ENCODE data around the gene LMTK2.
A peak's percentile ranks its signal among the peaks of the same experiment; 100 is the strongest.

LMTK2 gene

DNA sequence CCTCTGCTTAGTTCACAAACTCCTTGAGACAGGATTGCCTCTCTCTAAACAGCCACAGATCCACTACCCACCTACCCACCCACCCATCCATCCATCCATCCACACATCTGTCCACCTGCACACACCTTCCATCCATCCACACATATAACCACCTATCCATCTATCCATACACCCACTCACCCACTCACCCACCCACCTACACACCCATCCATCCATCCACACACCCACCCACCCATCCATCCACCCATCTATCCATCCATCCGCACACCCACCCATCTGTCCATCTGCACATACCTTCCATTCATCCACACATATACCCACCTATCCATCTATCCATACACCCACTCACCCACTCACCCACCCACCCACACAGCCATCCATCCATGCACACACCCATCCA, 135.7 kb downstream of the LMTK2 start:
- no peak for DNase-seq (ENCODE audit: low spot score)
- TF ChIP-seq, protein P1, sequence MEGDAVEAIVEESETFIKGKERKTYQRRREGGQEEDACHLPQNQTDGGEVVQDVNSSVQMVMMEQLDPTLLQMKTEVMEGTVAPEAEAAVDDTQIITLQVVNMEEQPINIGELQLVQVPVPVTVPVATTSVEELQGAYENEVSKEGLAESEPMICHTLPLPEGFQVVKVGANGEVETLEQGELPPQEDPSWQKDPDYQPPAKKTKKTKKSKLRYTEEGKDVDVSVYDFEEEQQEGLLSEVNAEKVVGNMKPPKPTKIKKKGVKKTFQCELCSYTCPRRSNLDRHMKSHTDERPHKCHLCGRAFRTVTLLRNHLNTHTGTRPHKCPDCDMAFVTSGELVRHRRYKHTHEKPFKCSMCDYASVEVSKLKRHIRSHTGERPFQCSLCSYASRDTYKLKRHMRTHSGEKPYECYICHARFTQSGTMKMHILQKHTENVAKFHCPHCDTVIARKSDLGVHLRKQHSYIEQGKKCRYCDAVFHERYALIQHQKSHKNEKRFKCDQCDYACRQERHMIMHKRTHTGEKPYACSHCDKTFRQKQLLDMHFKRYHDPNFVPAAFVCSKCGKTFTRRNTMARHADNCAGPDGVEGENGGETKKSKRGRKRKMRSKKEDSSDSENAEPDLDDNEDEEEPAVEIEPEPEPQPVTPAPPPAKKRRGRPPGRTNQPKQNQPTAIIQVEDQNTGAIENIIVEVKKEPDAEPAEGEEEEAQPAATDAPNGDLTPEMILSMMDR (IDR thresholded peaks at IDR 0.05; ENCODE audit: borderline replicate concordance, control extremely low read depth, extremely low read depth, insufficient read depth, missing control alignments): no peak
- in situ Hi-C loops (cut with MboI; ENCODE audit: low sequenced_read_pairs, unreplicated experiment): no loop called here

- in situ Hi-C loops (cut with MboI; ENCODE audit: low sequenced_read_pairs, unreplicated experiment): no loop called here
- TF ChIP-seq, protein P1 (IDR thresholded peaks at IDR 0.05; ENCODE audit: borderline replicate concordance, control extremely low read depth, extremely low read depth, insufficient read depth, missing control alignments): no peak
- no peak for DNase-seq (ENCODE audit: low spot score)
These were observed 136.3 kb downstream of the LMTK2 start for GRCh38 chr7:98242934-98243333.

- TF ChIP-seq, protein P1 (IDR thresholded peaks at IDR 0.05; ENCODE audit: borderline replicate concordance, control extremely low read depth, extremely low read depth, insufficient read depth, missing control alignments): no peak
- in situ Hi-C loops (cut with MboI; ENCODE audit: low sequenced_read_pairs, unreplicated experiment): no loop called here
- DNase-seq (ENCODE audit: low spot score): peak; percentile 19
These were observed 138.2 kb downstream of the LMTK2 start for GRCh38 chr7:98244871-98245270.

GRCh38 chr7:98248156-98248555, 141.5 kb downstream of the LMTK2 start:
- no peak for DNase-seq (ENCODE audit: low spot score)
- TF ChIP-seq, protein P1 (IDR thresholded peaks at IDR 0.05; ENCODE audit: borderline replicate concordance, control extremely low read depth, extremely low read depth, insufficient read depth, missing control alignments): no peak
- in situ Hi-C loops (cut with MboI; ENCODE audit: low sequenced_read_pairs, unreplicated experiment): no loop called here

DNA sequence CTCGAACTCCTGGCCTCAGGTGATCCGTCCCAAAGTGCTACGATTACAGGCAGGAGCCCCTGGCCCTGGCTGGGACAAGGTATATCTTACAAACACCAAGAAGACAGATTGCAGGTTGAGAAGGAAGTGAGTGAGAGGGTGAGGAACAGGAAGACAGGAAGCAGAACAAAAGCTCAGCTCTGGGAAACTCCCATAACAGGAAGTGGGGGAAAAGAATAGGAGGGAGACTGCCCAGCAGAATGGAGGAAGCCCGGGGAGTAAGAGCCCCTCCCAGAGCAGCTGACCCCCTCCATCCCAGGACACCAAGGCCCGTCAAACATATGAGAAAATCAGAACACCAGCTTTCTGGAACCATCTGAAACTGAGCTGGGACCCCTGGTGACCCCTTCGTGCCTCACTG, 142.4 kb downstream of the LMTK2 start:
- TF ChIP-seq, protein P1 (IDR thresholded peaks at IDR 0.05; ENCODE audit: borderline replicate concordance, control extremely low read depth, extremely low read depth, insufficient read depth, missing control alignments): no peak
- no peak for DNase-seq (ENCODE audit: low spot score)
- in situ Hi-C loops (cut with MboI; ENCODE audit: low sequenced_read_pairs, unreplicated experiment): no loop called here

- TF ChIP-seq, protein P1 (IDR thresholded peaks at IDR 0.05; ENCODE audit: borderline replicate concordance, control extremely low read depth, extremely low read depth, insufficient read depth, missing control alignments): peak; percentile 24
- in situ Hi-C loops (cut with MboI; ENCODE audit: low sequenced_read_pairs, unreplicated experiment): no loop called here
- DNase-seq (ENCODE audit: low spot score): peak; percentile 78
These were observed 144.1 kb downstream of the LMTK2 start for GRCh38 chr7:98250789-98251188.

GRCh38 chr7:98251231-98251600, 144.6 kb downstream of the LMTK2 start:
- DNase-seq (ENCODE audit: low spot score): peak; percentile 46
- in situ Hi-C loops (cut with MboI; ENCODE audit: low sequenced_read_pairs, unreplicated experiment): no loop called here
- TF ChIP-seq, protein P1 (IDR thresholded peaks at IDR 0.05; ENCODE audit: borderline replicate concordance, control extremely low read depth, extremely low read depth, insufficient read depth, missing control alignments): no peak
